BLaER1 (cell line): ENCODE data around the gene CYS1.

Experiments used
- H3K27ac ChIP-seq: shearing (Covaris generic); formaldehyde crosslinking; 2 replicates; pipeline ENCODE4 v1.8.1; 2022
- H3K27me3 ChIP-seq: shearing (Covaris generic); formaldehyde crosslinking; 2 replicates; pipeline ENCODE4 v1.8.1; 2022
- H3K36me3 ChIP-seq: shearing (Covaris generic); formaldehyde crosslinking; 2 replicates; pipeline ENCODE4 v1.8.1; 2022
- H3K4me1 ChIP-seq: shearing (Covaris generic); formaldehyde crosslinking; 2 replicates; pipeline ENCODE4 v1.8.1; 2022
- H3K4me2 ChIP-seq: shearing (Covaris generic); formaldehyde crosslinking; 2 replicates; pipeline ENCODE4 v1.8.1; 2022
- H3K4me3 ChIP-seq: shearing (Covaris generic); formaldehyde crosslinking; 2 replicates; pipeline ENCODE4 v1.8.1; 2022
- H3K9ac ChIP-seq: shearing (Covaris generic); formaldehyde crosslinking; 2 replicates; pipeline ENCODE4 v1.8.1; 2022
- H3K9me3 ChIP-seq: shearing (Covaris generic); formaldehyde crosslinking; 2 replicates; pipeline ENCODE4 v1.8.1; 2022
- H4K20me1 ChIP-seq: shearing (Covaris generic); formaldehyde crosslinking; 2 replicates; pipeline ENCODE4 v1.8.1; 2022
- Cebpa-rat ChIP-seq: shearing (Covaris generic); IDR thresholded peaks from 2 replicates; pipeline ENCODE4 v1.8.1; 2022

The CYS1 gene

DNA sequence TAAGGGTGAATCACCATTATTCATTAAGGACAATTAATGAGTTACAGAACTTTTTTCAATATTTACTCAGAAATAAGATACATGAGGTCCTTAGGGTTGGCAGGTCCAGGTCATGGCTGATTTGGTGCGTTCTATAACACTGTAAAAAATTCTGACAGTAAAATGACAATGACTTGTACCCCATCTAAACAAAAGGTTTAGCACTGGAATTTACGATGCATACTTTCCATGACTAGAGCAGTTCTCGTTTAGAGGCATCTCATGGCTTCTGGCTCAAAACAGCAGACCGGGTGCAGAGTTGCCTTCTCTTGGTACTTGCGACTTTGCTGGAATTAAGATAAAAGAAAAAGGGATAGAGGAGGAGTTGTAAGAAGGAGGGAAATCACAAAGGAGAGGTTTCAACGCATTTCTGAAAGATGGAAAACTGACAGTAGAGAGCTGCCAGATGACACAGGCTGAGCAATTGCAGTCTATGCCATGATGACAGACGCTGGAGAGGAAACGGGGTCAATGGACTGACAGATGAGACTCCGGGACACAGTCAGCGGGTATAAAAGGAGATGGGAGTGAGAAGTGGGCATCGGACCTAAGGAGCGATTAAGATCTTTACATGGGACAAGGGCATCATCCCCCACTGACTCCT is 4.1 kb upstream of the CYS1 start:
- TF ChIP-seq Cebpa-rat, result no peak
- no peak overlapping the region for H3K9ac ChIP-seq
- no peak overlapping the region for H3K27ac ChIP-seq
- peaks cover 60% of the 10 kb centered on the region for H3K27me3 ChIP-seq
- peaks cover 20% of the 10 kb centered on the region for H4K20me1 ChIP-seq
- no peak overlapping the region for H3K4me2 ChIP-seq
- no peaks in the 10 kb centered on the region for H3K36me3 ChIP-seq
- H3K4me3 ChIP-seq, result no peak overlapping the region
- no peaks in the 10 kb centered on the region for H3K9me3 ChIP-seq
- H3K4me1 ChIP-seq, result peaks cover 19% of the 10 kb centered on the region

DNA sequence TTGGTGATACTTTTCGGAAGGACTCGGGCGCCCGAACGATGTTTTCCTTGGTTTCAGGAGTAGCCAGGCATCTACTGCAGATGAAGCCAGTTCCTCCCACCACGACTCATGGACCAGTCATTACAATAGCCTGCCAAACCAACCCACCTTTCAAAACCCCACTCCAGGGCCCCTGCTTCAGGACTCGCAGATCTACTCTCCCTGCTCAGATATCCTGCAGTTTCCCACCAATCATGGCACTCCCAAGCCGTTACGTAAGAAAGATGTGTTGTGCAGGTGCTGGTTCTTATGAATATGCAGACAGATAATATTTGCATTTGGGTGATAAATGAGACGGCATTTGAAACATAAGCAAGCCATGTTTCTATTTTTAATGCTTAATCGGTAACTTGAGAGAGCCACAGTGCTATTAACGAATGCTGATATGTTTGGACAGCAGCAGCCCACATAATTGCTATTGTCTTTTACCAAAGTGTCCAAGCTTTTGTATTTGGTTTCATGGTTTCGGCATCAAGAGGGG is 3.5 kb upstream of the CYS1 start:
- Histone ChIP-seq H3K4me2 (no peak overlapping the region), H3K9ac (no peak overlapping the region), H3K36me3 (no peaks in the 10 kb centered on the region), H3K4me1 (peaks cover 25% of the 10 kb centered on the region), H4K20me1 (peaks cover 26% of the 10 kb centered on the region), H3K4me3 (no peak overlapping the region), H3K9me3 (no peaks in the 10 kb centered on the region), H3K27ac (no peak overlapping the region), H3K27me3 (peaks cover 64% of the 10 kb centered on the region)
- TF ChIP-seq Cebpa-rat, result no peak

DNA sequence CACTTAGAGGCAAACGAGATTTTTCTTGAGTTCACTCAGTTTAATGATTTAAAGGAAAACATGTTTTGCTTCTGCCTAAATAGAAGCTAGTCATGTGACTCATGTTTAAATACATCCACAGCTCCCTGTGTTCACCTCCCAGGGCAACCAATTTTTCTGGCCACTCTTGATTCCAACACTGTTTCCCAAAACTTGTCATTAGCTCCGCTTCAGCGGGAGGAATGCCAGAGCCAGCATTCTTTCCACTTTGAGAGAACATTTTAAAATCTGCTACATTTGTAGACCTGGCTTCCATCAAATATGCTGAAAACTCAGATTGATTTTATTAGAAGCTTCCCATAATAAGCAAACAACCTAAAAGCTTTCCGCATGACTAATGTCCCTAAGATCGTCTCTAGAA is 2.8 kb upstream of the CYS1 start:
- Histone ChIP-seq H3K36me3 (no peaks in the 10 kb centered on the region), H4K20me1 (peaks cover 33% of the 10 kb centered on the region), H3K27ac (no peak overlapping the region), H3K4me3 (no peak overlapping the region), H3K4me1 (peaks cover 27% of the 10 kb centered on the region), H3K9ac (no peak overlapping the region), H3K9me3 (no peaks in the 10 kb centered on the region), H3K4me2 (no peak overlapping the region), H3K27me3 (peaks cover 71% of the 10 kb centered on the region)
- TF ChIP-seq Cebpa-rat, result no peak

DNA sequence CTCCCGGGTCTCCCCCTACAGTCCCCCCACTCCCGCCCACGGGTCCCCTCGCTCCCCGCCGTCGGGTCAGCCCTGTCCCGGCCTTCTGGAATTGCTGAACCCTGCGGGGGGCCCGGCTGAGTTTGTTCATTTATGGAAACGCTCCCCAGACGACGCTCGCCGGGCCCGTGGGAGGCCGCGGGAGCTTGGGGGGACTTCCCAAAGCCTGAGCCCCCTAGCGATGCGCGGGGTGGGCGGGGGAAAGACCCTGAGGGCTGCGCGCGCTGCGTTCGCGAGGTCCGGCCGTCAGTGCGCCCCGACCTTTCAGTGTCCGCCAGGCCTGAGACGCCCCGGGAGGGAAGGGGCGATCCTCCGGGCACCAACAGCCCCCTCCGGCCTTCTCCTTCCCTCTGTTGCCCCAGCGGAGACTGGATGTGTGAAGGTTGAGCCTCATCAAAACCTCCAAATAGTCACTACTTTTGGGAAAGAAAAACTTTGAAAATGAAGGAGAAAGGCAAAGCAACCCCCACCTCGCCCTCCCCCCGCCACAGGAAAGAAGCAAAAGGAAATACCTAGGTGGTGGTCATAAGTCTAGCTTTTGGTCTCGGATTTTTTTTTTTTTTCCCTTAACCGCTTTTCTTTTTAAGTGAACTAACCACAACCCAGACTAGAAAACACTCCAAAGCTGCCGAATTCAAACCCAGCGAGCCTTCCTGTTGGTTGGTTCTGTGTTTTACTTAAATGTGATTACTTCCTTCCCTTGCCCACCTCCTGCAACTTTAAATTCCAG is 509 bp upstream of the CYS1 start:
- H3K36me3 ChIP-seq, result no peaks in the 10 kb centered on the region
- peak overlapping the region; percentile 69 for H3K4me3 ChIP-seq
- peak overlapping the region; percentile 94 for H3K4me2 ChIP-seq
- peaks cover 27% of the 10 kb centered on the region for H3K4me1 ChIP-seq
- H3K27ac ChIP-seq, result no peak overlapping the region
- TF ChIP-seq Cebpa-rat, result no peak
- H3K9me3 ChIP-seq, result no peaks in the 10 kb centered on the region
- peaks cover 45% of the 10 kb centered on the region for H4K20me1 ChIP-seq
- 0 out of 2 replicates have a peak overlapping the region, but pooled peaks have one; percentile 38 for H3K9ac ChIP-seq
- peaks cover 94% of the 10 kb centered on the region for H3K27me3 ChIP-seq

DNA sequence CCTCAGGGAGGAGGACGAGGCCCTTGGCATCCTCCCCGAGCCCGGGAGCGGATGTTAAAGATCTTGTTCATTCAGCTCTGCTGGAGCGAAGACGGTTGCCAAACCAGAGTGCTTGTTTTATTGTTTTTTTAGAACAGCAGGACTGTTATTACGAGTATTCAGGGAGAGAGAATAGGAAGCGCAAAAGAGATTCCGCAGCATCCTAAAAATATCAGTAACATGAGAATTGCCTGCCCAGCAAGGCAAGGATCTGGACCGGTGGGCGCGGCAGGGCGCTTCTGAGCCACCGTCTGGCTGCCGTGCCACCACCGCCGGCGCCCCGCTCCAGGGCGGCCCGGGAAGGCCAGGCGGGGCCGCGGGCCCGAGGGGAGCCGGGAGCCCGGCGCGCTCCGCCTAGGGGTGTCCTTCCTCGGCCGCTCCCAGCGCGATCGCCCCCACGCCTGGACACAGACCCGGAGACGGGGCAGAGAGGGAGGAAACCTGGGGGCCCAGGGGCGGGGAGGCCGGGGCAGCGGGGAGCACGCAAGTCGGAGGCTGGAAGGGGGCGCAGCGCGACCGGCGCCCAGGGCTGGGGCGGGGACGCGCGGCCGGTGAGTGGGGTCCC is 843 bp downstream of the CYS1 start:
- Histone ChIP-seq H3K4me2 (peak overlapping the region; percentile 94), H3K27me3 (peaks cover 99% of the 10 kb centered on the region), H3K9ac (peak overlapping the region; percentile 57), H4K20me1 (peaks cover 45% of the 10 kb centered on the region), H3K27ac (no peak overlapping the region), H3K4me1 (peaks cover 27% of the 10 kb centered on the region), H3K9me3 (no peaks in the 10 kb centered on the region), H3K4me3 (peak overlapping the region; percentile 69), H3K36me3 (no peaks in the 10 kb centered on the region)
- no peak for TF ChIP-seq Cebpa-rat

DNA sequence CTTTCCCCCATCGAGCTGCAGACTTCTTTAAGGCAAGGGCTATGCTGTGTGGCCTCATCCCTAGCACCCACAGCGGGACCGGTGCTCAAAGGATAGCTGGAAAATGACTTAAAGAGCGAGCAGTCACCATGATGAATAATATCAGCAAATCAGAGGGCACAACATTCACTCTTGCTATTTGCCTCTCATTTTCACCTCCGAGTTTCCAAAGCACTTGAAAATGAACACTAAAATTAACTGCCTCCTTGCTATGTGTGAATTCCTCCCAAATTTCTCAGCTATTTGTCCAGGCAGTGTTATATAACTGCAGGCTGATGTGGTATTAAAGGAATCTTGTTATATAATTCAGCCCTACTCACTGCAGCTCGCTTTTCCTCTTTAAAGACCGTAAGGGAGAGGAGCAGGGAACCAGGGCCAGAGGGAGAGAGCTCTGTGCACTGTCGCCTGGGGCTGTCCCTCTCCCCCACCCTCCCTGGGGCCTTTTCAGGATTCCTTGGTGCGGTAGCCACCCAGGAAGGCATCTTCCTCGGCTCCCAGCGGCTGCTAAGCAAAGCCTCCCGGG is 1.4 kb downstream of the CYS1 start:
- peak overlapping the region; percentile 94 for H3K4me2 ChIP-seq

DNA sequence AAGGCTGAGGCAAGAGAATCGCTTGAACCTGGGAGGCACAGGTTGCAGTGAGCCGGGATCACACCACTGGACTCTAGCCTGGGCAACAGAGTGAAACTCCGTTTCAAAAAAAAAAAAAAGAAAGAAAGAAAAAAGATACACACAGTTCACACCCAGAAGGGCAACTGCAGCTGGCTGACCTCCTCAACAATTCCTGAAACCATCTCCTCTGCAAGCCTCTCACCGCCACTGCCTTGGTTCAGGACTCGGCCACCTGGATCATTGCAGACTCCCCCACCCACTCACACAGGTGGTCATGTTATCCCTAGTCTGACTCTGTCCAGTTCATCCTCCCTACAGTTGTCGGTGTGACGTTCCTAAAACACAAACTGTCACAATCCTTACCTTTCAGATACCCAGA is 2.2 kb downstream of the CYS1 start:
- H3K9me3 ChIP-seq, result no peaks in the 10 kb centered on the region
- TF ChIP-seq Cebpa-rat, result no peak
- peaks cover 45% of the 10 kb centered on the region for H4K20me1 ChIP-seq
- no peak overlapping the region for H3K4me2 ChIP-seq
- peaks cover 99% of the 10 kb centered on the region for H3K27me3 ChIP-seq
- H3K36me3 ChIP-seq, result no peaks in the 10 kb centered on the region
- H3K9ac ChIP-seq, result no peak overlapping the region
- H3K4me3 ChIP-seq, result no peak overlapping the region
- peaks cover 27% of the 10 kb centered on the region for H3K4me1 ChIP-seq
- H3K27ac ChIP-seq, result no peak overlapping the region

More for the DNA sequence above, 1.4 kb downstream of the CYS1 start:
- no peaks in the 10 kb centered on the region for H3K9me3 ChIP-seq
- no peak overlapping the region for H3K27ac ChIP-seq
- peaks cover 99% of the 10 kb centered on the region for H3K27me3 ChIP-seq
- no peak for TF ChIP-seq Cebpa-rat
- peaks cover 27% of the 10 kb centered on the region for H3K4me1 ChIP-seq
- H3K36me3 ChIP-seq, result no peaks in the 10 kb centered on the region
- H3K4me3 ChIP-seq, result peak overlapping the region; percentile 69
- H3K9ac ChIP-seq, result no peak overlapping the region
- H4K20me1 ChIP-seq, result peaks cover 45% of the 10 kb centered on the region

DNA sequence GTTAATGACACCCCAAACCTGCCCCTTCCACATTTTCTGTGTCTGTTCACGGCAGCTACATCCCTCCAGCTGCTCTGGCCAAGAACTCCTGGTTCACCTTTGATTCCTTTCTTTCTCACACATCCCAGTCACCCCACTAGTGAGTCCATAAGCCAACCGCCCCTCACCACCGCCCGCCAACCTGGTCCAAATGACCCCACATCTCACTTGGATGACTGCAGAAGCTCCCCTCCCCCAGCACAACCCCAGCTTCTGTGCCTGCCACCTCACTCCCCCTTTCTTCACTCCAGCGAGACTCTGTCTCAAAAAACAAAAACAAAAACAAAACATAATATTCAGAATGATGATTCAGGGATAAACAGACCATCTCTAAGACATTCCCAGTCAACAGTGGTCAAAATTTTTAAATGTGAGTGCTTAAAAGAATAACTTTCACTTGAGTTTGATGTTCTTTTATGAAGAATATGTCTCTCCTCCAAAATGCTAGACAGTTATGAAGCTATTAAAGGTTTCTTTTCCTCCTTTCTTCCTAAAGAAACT is 3.2 kb downstream of the CYS1 start:
- no peak overlapping the region for H3K4me2 ChIP-seq
- peaks cover 91% of the 10 kb centered on the region for H3K27me3 ChIP-seq
- no peaks in the 10 kb centered on the region for H3K36me3 ChIP-seq
- no peak overlapping the region for H3K4me3 ChIP-seq
- no peak for TF ChIP-seq Cebpa-rat
- peaks cover 45% of the 10 kb centered on the region for H4K20me1 ChIP-seq
- peaks cover 35% of the 10 kb centered on the region for H3K4me1 ChIP-seq
- no peak overlapping the region for H3K27ac ChIP-seq
- no peaks in the 10 kb centered on the region for H3K9me3 ChIP-seq
- H3K9ac ChIP-seq, result no peak overlapping the region

DNA sequence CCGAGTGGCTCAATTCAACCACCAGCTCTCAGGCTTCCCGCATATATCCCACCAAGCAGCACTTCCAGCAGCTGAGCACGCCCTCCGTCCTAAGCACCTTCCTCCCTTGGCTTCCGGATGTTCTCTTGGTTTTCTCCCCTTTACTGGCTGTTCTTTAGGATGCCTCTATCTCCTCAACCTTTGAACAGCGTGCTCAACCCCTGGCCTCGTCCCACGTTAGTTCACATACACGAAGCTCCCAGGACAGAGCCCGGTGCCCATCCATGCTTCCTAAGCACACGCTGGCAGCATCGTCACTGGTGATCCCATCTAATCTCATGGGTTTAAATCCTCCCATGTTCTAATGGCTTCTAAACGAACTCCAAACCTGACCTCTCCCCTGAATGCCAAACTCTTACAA is 3.7 kb downstream of the CYS1 start:
- peaks cover 85% of the 10 kb centered on the region for H3K27me3 ChIP-seq
- H3K9me3 ChIP-seq, result no peaks in the 10 kb centered on the region
- H3K4me1 ChIP-seq, result peaks cover 35% of the 10 kb centered on the region
- no peak overlapping the region for H3K27ac ChIP-seq
- no peak overlapping the region for H3K4me3 ChIP-seq
- no peaks in the 10 kb centered on the region for H3K36me3 ChIP-seq
- no peak overlapping the region for H3K9ac ChIP-seq
- H4K20me1 ChIP-seq, result peaks cover 45% of the 10 kb centered on the region
- H3K4me2 ChIP-seq, result no peak overlapping the region
- no peak for TF ChIP-seq Cebpa-rat
